Mononuclear cell (primary cell): ENCODE data around the gene GRK4. TPM values are rescaled to one million over a fixed set of nuclear protein-coding genes. Genes with fewer than 3 reads are reported as not detected.
"Not testable (repeated sequence)": the region's sequence is repeated elsewhere in the genome, so short reads cannot be mapped to it uniquely, and the experiment has no call there.

ENCODE experiments used
- H3K27me3 ChIP-seq: 2 replicates; pipeline ENCODE4 v1.6.0; 2011; ENCODE audit warnings: low read length, control low read depth; ENCODE audit not compliant: insufficient read depth
- H3K4me1 ChIP-seq: 2 replicates; pipeline ENCODE4 v1.5.1; 2011; ENCODE audit warnings: mild to moderate bottlenecking, low read length, control low read depth; ENCODE audit not compliant: insufficient read depth
- H3K4me3 ChIP-seq: 2 replicates; pipeline ENCODE4 v1.5.1; 2011; ENCODE audit warnings: mild to moderate bottlenecking, low read length, moderate library complexity
- H3K9me3 ChIP-seq: 2 replicates; pipeline ENCODE4 v1.5.1; 2011; ENCODE audit warnings: low read depth, mild to moderate bottlenecking, control low read depth, low read length
- total RNA-seq: library from RNA; depleted of rRNA; stranded (reverse); fragments of >200 nt; gene quantifications from one replicate; pipeline ENCODE4 v1.2.3, GENCODE V29; 2012

GRK4 gene
- total RNA-seq, 1 donor = 1.7 TPM

DNA sequence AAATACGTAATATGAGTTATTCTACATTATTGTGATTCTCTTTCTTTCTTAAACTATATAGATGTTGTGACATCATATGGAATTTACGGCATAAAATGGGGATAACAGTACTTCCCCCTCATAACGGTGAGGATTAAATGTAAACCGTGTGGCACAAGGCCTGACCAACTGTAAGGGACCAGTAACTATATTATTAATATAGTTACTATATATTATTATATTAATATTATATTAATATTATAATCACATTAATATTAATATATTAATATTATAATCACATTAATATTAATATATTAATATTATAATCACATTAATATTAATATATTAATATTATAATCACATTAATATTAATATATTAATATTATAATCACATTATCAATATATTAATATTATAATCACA lies 2.9 kb upstream of the GRK4 start:
- not testable (repeated sequence) for H3K9me3 ChIP-seq, H3K27me3 ChIP-seq, H3K4me3 ChIP-seq
- H3K4me1 ChIP-seq = peaks cover 27% of the 10 kb centered on the region

DNA sequence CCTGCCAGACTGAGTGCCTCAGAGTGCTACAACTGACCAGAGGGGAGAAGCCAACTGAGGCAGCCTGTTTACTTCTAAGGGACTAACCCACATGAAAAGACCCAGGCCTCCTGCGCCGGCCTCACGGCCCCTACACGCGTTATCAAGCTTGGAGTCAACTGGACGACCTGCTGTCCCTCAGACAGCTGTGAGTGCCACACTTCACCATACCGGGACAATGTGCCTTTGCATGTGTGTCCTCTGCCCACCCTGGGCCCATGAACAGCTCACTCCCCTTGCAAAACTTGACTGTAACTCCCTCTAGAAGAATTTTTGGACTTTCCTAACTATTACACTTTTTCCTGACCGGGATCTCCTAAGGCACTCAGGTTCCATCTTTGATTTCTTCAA lies 2.0 kb upstream of the GRK4 start:
- no peaks in the 10 kb centered on the region for H3K9me3 ChIP-seq
- H3K4me1 ChIP-seq = peaks cover 27% of the 10 kb centered on the region
- no peaks in the 10 kb centered on the region for H3K27me3 ChIP-seq
- no peak overlapping the region for H3K4me3 ChIP-seq

DNA sequence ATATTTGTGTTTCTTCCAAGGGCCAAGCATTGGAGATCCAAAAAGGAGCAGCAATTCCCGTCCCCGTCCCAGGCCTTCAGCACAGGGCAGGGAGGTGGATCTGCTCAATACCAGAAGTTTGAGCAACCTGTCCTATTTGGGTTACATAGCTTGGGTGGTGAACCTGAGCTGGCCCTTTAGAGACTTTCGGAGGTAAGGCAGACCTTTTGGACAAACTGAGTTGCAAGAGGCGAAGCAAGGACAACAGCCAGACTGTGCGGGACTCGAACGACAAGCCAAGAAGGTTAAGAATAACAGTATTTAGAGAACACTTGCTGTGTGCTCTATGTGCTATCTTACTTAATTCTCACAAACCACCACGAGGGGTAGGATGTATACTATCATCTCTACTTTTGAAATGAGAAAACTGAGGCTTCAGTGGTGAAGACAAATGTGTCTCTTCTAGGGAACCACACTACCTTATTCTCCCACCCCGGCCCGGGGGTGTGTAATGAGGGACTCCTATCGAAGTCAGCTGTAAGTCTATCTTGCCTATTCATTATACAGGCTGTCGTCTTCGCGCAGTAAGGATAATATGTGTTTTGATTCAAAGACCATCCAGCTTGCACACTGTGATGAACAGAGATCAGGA lies 1.4 kb upstream of the GRK4 start:
- Histone ChIP-seq H3K4me1 (peaks cover 27% of the 10 kb centered on the region), H3K9me3 (no peaks in the 10 kb centered on the region), H3K4me3 (peak overlapping the region; percentile 65), H3K27me3 (no peaks in the 10 kb centered on the region)

GRCh38 chr4:2962614-2963174 lies 677 bp upstream of the GRK4 start:
- Histone ChIP-seq H3K27me3 (no peaks in the 10 kb centered on the region), H3K4me3 (peak overlapping the region; percentile 65), H3K9me3 (no peaks in the 10 kb centered on the region), H3K4me1 (peaks cover 27% of the 10 kb centered on the region)

GRCh38 chr4:2963966-2964471 lies 648 bp downstream of the GRK4 start:
- Histone ChIP-seq H3K27me3 (no peaks in the 10 kb centered on the region), H3K9me3 (no peaks in the 10 kb centered on the region), H3K4me1 (peaks cover 27% of the 10 kb centered on the region), H3K4me3 (peak overlapping the region; percentile 65)

- Histone ChIP-seq H3K27me3 (no peaks in the 10 kb centered on the region), H3K4me1 (peaks cover 27% of the 10 kb centered on the region), H3K4me3 (no peak overlapping the region), H3K9me3 (no peaks in the 10 kb centered on the region)
Measured at GRCh38 chr4:2964706-2965258, 1.4 kb downstream of the GRK4 start.

GRCh38 chr4:2965262-2965661 lies 1.9 kb downstream of the GRK4 start:
- H3K4me1 ChIP-seq = peaks cover 27% of the 10 kb centered on the region
- H3K9me3 ChIP-seq = no peaks in the 10 kb centered on the region
- H3K27me3 ChIP-seq = no peaks in the 10 kb centered on the region
- H3K4me3 ChIP-seq = no peak overlapping the region

- H3K4me1 ChIP-seq = peaks cover 9% of the 10 kb centered on the region
- H3K4me3 ChIP-seq = no peak overlapping the region
- no peaks in the 10 kb centered on the region for H3K27me3 ChIP-seq
- H3K9me3 ChIP-seq = no peaks in the 10 kb centered on the region
Measured at GRCh38 chr4:2968381-2968780, 5.0 kb downstream of the GRK4 start.

DNA sequence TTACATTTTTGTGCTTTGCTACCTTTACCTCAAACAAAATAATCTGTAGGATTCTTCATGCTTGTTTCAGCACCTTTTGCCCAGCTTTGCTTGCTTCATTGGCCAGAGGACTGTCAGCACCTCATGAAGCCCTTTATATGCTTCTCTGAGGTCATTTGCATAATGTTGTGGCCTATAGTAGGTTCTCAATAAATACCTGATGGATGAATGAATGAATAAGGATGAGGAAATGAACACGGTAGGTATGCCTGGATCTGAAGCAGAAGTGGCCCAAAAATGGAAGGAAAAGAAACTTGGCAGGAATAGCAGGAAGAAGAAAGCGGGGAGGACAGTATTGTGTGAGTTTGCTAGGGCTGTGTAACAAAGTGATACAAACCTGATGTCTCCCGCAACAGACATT lies 7.9 kb downstream of the GRK4 start:
- Histone ChIP-seq H3K4me3 (no peak overlapping the region), H3K9me3 (no peaks in the 10 kb centered on the region), H3K27me3 (no peaks in the 10 kb centered on the region), H3K4me1 (no peaks in the 10 kb centered on the region)

- Histone ChIP-seq H3K4me1 (no peaks in the 10 kb centered on the region), H3K9me3 (no peaks in the 10 kb centered on the region), H3K4me3 (no peak overlapping the region), H3K27me3 (no peaks in the 10 kb centered on the region)
Measured at GRCh38 chr4:2977211-2978088, 14.1 kb downstream of the GRK4 start.

DNA sequence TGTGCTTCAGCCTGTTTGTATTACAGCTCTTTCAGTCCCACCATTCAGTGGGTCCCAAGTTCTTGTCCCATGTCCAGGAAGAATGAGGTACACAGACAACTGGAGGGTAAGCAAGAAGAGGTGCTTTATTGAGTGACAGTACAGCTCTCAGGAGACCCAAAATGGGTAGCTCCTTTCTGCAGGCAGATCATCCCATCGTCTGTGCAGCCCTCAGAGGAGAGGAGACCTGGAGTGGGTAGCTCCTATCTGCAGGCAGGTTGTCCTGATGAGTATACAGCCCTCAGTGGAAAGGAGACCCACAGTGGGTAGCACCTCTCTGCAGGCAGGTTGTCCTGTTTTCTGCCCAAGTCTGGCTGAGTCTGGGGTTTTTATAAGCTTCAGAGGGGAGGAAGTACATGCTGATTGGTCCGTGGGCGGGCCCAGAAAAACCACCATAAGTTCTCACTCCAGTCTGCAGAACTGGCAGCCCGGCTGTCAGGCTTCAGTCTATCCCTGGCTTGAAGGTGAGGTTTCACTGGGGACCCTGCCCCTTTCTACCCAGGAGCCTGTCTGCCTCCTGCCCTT lies 18.0 kb downstream of the GRK4 start:
- H3K4me1 ChIP-seq = no peaks in the 10 kb centered on the region
- H3K4me3 ChIP-seq = no peak overlapping the region
- H3K9me3 ChIP-seq = no peaks in the 10 kb centered on the region
- H3K27me3 ChIP-seq = no peaks in the 10 kb centered on the region

GRCh38 chr4:2982012-2982411 lies 18.6 kb downstream of the GRK4 start:
- Histone ChIP-seq H3K9me3 (no peaks in the 10 kb centered on the region), H3K4me3 (no peak overlapping the region), H3K27me3 (no peaks in the 10 kb centered on the region), H3K4me1 (no peaks in the 10 kb centered on the region)

DNA sequence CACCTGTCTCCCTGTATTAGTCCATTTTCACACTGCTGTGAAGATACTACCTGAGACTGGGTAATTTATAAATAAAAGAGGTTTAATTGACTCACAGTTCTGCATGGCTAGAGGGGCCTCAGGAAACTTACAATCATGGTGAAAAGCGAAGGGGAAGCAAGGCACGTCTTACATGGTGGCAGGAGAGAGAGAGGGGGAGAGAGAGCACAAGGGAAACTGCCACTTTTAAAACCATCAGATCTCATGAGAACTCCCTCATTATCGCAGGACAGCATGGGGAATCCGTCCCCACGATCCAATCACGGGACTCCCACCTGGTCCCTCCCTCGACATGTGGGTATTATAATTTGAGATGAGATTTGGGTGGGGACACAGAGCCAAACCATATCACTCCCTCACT lies 20.3 kb downstream of the GRK4 start:
- not testable (repeated sequence) for H3K9me3 ChIP-seq, H3K4me3 ChIP-seq, H3K4me1 ChIP-seq, H3K27me3 ChIP-seq

- Histone ChIP-seq H3K27me3 (no peaks in the 10 kb centered on the region), H3K9me3 (no peaks in the 10 kb centered on the region), H3K4me1 (no peaks in the 10 kb centered on the region), H3K4me3 (no peak overlapping the region)
Measured at GRCh38 chr4:2991243-2991642, 27.9 kb downstream of the GRK4 start.

DNA sequence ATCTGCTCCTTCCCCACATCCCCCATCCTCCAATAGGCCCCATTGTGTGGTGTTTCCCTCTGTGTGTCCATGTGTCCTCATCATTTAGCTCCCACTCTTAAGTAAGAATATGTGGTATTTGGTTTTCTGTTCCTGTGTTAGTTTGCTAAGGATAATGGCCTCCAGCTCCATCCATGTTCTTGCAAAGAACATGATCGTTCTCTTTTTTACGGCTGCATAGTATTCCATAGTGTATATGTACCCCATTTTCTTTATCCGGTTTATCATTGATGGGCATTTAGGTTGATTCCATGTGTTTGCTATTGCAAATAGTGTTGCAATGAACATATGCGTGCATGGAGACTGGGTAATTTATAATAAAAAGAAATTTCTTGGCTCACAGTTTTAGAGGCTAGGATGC lies 31.5 kb downstream of the GRK4 start:
- Histone ChIP-seq H3K27me3 (no peaks in the 10 kb centered on the region), H3K4me1 (no peaks in the 10 kb centered on the region), H3K9me3 (no peaks in the 10 kb centered on the region), H3K4me3 (no peak overlapping the region)
